ENCODE data around the gene TAF12.

- TF ChIP-seq CTCF (IDR thresholded peaks at IDR 0.05 in 2 of 3, conservative IDR thresholded peaks at IDR 0.05 in 1 of 3; ENCODE audit: control insufficient read depth in 2 of 3, extremely low read depth in 1 of 3, insufficient read depth in 1 of 3, low read depth in 3 of 3, low read length in 3 of 3) (no peak), NFYB (IDR thresholded peaks at IDR 0.05; ENCODE audit: insufficient read depth, low read depth, low read length) (no peak)
Measured at GRCh38 chr1:28675924-28676257, 33.0 kb upstream of the TAF12 start.

Data from GM12878 (cell line).